Lower leg skin (tissue), 3 donors: ENCODE data around the gene TBC1D24.
"Not testable (repeated sequence)": the region's sequence is repeated elsewhere in the genome, so short reads cannot be mapped to it uniquely, and the experiment has no call there.

Source experiments
- CTCF ChIP-seq, 3 donors: fragments of 450-650 bp; IDR thresholded peaks; one replicate each; pipeline ENCODE4 v1.5.1; 2016; ENCODE audit warnings: antibody characterized with exemption in 3 of 3, mild to moderate bottlenecking in 3 of 3, moderate library complexity in 2 of 3
- POLR2A ChIP-seq, 2 donors: fragments of 450-650 bp; IDR thresholded peaks; one replicate each; pipeline ENCODE4 v1.6.1; 2016 to 2017; ENCODE audit warnings: antibody characterized with exemption in 2 of 2, mild to moderate bottlenecking in 1 of 2, moderate library complexity in 1 of 2

- not testable (repeated sequence) for TF ChIP-seq CTCF, POLR2A (IDR thresholded peaks at IDR 0.05)
Measured at GRCh38 chr16:2543771-2544170, 68.8 kb downstream of the TBC1D24 start.
